ENCODE measurements around the gene GID8. TPM values are rescaled to one million over a fixed set of nuclear protein-coding genes. Genes with fewer than 3 reads are reported as not detected.
"Not testable (repeated sequence)": the region's sequence is repeated elsewhere in the genome, so short reads cannot be mapped to it uniquely, and the experiment has no call there.

Gene GID8
- total and polyA plus RNA-seq, 4 donors, result 8.9 to 23.7 (median 18.5) TPM

DNA sequence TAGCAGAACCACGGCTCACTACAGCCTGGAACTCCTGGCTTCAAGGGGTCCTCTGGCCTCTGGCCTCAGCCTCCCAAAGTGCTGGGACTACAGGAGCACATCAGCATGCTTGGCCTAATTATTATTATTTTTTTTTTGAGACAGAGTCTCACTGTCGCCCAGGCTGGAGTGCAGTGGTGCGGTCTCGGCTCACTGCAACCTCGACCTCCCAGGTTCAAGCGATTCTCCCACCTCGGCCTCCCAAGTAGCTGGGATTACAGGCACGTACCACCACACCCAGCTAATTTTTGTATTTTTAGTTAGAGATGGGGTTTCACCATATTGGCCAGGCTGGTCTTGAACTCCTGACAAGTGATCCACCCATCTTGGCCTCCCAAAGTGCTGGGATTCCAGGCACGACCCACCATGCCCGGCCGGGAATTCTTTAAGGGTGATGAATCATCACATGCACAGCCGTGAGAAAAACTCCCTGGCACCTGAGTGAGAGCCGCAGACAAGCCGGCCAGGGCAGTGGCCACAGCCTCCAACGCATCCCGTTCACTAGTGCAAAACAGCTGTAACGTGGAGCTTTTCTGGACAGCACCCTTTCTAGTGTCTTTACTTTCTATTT, 14.8 kb upstream of the GID8 start:
- not testable (repeated sequence) for ATAC-seq (ENCODE audit: low FRiP score)
- peak; percentile 66 to 78 for DNase-seq
- WGBS, 2 donors, result 40 to 42% methylated on average over 17 of the region's 17 CpGs

DNA sequence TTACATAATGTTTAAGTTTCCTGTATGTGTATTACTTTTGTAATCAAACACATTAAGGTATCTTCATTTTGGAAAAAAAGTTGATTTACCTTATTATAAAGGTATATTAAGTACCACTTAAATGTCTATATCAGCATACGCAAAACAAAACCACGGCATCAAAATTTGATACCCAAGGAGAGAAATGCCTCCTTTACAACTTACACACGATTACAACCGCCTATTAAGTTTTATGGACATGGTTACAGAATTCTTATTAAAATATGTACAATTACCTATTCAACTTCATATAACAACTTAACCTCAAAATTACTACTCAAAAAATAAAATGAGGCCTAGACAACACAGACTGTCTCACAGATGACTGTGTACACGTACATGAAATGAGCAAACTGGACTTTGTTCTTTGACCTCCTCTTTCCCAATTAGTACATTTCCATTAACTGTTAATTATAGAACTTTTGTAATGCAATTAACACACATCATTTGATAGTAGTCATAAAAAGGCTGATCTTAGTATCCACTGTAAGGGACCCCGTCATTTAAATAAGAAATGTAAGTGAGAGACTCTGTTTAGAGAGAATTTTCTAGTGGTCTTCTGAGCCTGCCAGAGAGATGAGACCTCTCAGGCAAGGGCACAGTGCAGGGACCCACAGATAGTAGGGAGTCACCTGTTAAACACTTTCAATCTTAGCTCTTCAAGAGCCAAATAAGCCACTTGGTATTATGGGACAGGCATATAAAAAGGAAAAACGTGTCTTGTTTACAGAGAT, 14.1 kb upstream of the GID8 start:
- no peaks in the 10 kb centered on the region for H3K9me3 ChIP-seq (ENCODE audit: control insufficient read depth, low read length)
- H3K36me3 ChIP-seq (ENCODE audit: control insufficient read depth in 1 of 2, insufficient read depth in 2 of 2, low read length in 1 of 2), result no peaks in the 10 kb centered on the region
- no peak overlapping the region for H3K4me3 ChIP-seq (ENCODE audit: low read length in 2 of 2)
- ATAC-seq (ENCODE audit: low FRiP score) (no peak), DNase-seq (no peak)
- intact Hi-C loops (cut with DNase I), result no loop called here
- no peak overlapping the region for H3K27ac ChIP-seq (ENCODE audit: low read depth in 1 of 2, low read length in 2 of 2)
- 45 to 46% methylated on average over 7 of the region's 7 CpGs for WGBS, 2 donors
- H3K27me3 ChIP-seq (ENCODE audit: control insufficient read depth in 1 of 2, insufficient read depth in 2 of 2, low read length in 1 of 2), result no peaks in the 10 kb centered on the region
- peaks cover 0 to 1% of the 10 kb centered on the region in 2 donors for H3K4me1 ChIP-seq (ENCODE audit: control insufficient read depth in 1 of 2, insufficient read depth in 2 of 2, low read length in 2 of 2)

More for the DNA sequence above, 14.8 kb upstream of the GID8 start:
- H3K36me3 ChIP-seq (ENCODE audit: control insufficient read depth in 1 of 2, insufficient read depth in 2 of 2, low read length in 1 of 2); H3K4me1 ChIP-seq (ENCODE audit: control insufficient read depth in 1 of 2, insufficient read depth in 2 of 2, low read length in 2 of 2); H3K27me3 ChIP-seq (ENCODE audit: control insufficient read depth in 1 of 2, insufficient read depth in 2 of 2, low read length in 1 of 2); H3K4me3 ChIP-seq (ENCODE audit: low read length in 2 of 2); intact Hi-C loops (cut with DNase I); H3K9me3 ChIP-seq (ENCODE audit: control insufficient read depth, low read length): not testable (repeated sequence)
- H3K27ac ChIP-seq (ENCODE audit: low read depth in 1 of 2, low read length in 2 of 2), result peak overlapping the region; percentile 0 to 34

DNA sequence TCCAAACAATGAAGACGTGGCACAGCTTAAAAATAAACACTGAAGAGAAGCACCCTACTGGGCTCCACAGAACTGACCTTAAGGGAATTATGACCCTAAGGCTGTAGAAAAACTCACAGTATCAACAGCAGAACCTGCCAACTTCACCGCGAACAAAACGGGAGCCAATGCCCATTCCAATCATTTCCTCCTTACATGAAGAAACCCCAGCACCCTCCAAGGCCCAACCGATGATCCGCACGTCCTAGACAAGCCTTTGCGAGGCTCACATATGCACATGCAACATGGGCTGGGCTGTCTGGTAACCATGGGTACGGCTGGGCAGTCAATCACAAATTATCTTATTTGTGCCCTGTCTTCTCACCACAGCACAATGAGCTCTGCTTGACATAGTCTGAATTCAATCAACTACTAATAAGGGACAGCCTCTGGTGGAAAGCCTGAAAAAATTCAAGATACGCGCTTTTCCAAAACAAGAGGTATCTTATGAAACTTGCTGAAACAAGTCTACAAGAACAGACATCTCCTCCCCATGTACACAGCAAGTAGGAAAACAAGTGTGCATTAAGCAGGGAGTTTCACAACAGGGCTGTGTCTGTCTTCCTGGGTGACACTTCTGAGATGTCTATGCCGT, 13.4 kb upstream of the GID8 start:
- no peak for ATAC-seq (ENCODE audit: low FRiP score)
- intact Hi-C loops (cut with DNase I), result no loop called here
- Histone ChIP-seq H3K4me1 (ENCODE audit: control insufficient read depth in 1 of 2, insufficient read depth in 2 of 2, low read length in 2 of 2) (peaks cover 0 to 1% of the 10 kb centered on the region in 2 donors), H3K27me3 (ENCODE audit: control insufficient read depth in 1 of 2, insufficient read depth in 2 of 2, low read length in 1 of 2) (no peaks in the 10 kb centered on the region), H3K4me3 (ENCODE audit: low read length in 2 of 2) (peak overlapping the region; percentile 6 to 94), H3K36me3 (ENCODE audit: control insufficient read depth in 1 of 2, insufficient read depth in 2 of 2, low read length in 1 of 2) (no peaks in the 10 kb centered on the region), H3K9me3 (ENCODE audit: control insufficient read depth, low read length) (no peaks in the 10 kb centered on the region), H3K27ac (ENCODE audit: low read depth in 1 of 2, low read length in 2 of 2) (peak overlapping the region; percentile 6 to 47)
- DNase-seq, result peak in 1 of 2 donors; percentile 6
- 17 to 18% methylated on average over 12 of the region's 12 CpGs for WGBS, 2 donors

DNA sequence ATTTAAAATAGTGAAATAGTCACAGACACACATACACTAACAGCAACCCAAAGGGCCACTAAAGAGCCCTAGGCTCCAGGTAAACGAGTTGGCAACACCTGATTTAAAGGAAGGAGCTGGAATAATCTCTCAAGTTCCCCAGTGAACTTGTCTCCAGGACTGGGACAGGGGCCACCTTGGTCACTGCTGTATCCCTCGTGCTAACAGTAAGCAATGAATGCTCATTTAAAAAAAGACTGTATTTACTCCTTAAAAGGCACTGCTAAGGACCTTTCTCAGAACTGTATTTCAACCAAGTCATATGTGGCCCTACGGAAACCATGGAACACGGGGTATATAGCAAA, 12.9 kb upstream of the GID8 start:
- intact Hi-C loops (cut with DNase I), result no loop called here
- Histone ChIP-seq H3K4me1 (ENCODE audit: control insufficient read depth in 1 of 2, insufficient read depth in 2 of 2, low read length in 2 of 2) (peaks cover 0 to 1% of the 10 kb centered on the region in 2 donors), H3K36me3 (ENCODE audit: control insufficient read depth in 1 of 2, insufficient read depth in 2 of 2, low read length in 1 of 2) (no peaks in the 10 kb centered on the region), H3K9me3 (ENCODE audit: control insufficient read depth, low read length) (no peaks in the 10 kb centered on the region), H3K27ac (ENCODE audit: low read depth in 1 of 2, low read length in 2 of 2) (peak overlapping the region; percentile 6 to 35), H3K27me3 (ENCODE audit: control insufficient read depth in 1 of 2, insufficient read depth in 2 of 2, low read length in 1 of 2) (no peaks in the 10 kb centered on the region), H3K4me3 (ENCODE audit: low read length in 2 of 2) (peak overlapping the region; percentile 6 to 94)
- ATAC-seq (ENCODE audit: low FRiP score), result no peak
- peak in 1 of 2 donors; percentile 13 for DNase-seq
- WGBS, 2 donors, result 0 to 1% methylated on average over 4 of the region's 4 CpGs

DNA sequence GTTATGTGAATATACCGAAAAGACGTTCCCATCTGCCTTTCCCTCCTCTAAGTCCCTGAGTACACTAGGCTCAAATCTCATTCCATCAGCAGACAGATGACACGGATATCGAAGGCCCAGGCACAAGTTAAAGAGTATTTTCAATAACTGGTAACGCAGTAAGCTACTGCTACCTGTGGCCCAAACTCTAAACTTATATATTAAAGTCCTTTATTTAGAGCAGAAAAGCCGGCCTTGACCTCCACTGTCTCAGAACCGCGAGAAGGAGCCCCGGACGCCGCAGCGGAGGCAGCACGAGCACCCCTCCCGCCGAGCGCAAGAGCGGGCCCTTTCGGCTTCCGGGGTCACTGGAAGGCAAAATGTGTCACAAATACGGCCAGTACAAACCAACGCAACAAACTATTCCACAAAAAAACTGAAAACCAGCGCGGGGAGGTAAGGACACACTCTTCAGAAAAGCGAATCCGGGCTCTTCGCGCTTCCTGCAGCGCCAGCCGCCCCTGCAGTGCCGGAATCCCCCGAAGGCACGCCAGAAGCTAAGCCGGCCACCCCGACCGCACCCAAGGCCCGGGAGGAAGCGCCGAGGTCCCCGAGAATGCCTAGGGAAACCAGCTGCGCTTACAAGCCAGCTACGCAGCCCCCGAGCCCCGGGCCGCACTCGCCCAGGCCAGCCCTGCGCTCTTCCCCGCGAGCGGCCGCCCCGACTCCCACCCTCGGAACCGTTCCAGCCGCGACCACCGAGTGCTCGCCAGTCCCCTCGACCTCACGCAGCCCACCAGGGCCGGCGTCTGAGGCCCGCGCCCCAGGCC, 12.3 kb upstream of the GID8 start:
- Histone ChIP-seq H3K27ac (ENCODE audit: low read depth in 1 of 2, low read length in 2 of 2) (peak overlapping the region; percentile 35 to 98), H3K4me3 (ENCODE audit: low read length in 2 of 2) (peak overlapping the region; percentile 6 to 94), H3K36me3 (ENCODE audit: control insufficient read depth in 1 of 2, insufficient read depth in 2 of 2, low read length in 1 of 2) (no peaks in the 10 kb centered on the region), H3K9me3 (ENCODE audit: control insufficient read depth, low read length) (no peaks in the 10 kb centered on the region), H3K4me1 (ENCODE audit: control insufficient read depth in 1 of 2, insufficient read depth in 2 of 2, low read length in 2 of 2) (peaks cover 0 to 1% of the 10 kb centered on the region in 2 donors), H3K27me3 (ENCODE audit: control insufficient read depth in 1 of 2, insufficient read depth in 2 of 2, low read length in 1 of 2) (no peaks in the 10 kb centered on the region)
- 0% methylated on average over 56 to 63 of the region's 63 CpGs for WGBS, 2 donors
- intact Hi-C loops (cut with DNase I), result no loop called here
- peak; percentile 42 for ATAC-seq (ENCODE audit: low FRiP score)
- peak in 1 of 2 donors; percentile 79 for DNase-seq

DNA sequence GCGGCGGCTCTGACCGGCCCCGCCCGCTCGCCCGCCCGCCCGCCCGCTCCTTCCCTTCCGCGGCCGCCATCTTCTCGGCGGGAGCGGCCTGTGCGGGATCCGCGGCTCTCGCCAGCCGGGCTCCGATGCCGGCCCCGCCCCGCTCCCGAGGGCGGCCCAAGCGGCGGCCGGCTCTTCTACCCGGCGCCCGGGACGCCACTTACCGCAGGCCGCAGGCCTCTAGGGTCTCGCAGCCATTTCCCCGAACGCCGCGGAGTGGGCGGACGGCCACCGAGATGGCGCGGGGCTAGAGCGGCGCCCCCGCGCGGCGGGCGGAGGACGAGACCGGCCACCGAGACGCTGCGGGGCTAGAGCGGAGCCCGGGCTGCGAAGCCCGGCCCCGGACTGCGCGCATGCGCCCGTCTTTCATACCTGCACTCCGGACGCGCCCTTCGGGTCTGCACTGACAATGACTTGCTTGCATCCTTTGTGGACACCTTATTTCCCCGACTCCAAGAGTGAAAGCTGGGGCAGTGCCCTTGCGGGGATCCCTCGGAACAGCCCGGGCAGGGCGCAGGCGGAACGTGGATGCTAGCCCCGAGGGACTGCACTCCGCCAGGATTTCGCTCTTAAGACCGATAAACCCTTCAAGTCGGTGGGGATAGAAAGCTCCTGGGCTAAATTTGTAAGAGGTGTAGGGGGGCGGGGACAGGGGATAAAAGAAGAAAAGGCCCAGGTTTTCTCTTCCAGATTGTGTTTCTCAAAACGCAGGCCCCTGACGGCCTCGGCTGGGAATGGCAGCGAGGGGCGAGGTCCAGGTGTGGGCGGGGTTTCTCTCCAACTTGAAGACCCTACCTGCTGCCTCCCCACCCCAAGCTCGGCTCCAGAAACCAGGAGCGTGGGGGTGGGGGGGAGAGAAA, 11.5 kb upstream of the GID8 start, which contains the start of gene DIDO1:
TSS of gene DIDO1 (minus strand) at position 277 of the 899 bp plus-strand sequence.
- intact Hi-C loops (cut with DNase I), result no loop called here
- Histone ChIP-seq H3K9me3 (ENCODE audit: control insufficient read depth, low read length) (no peaks in the 10 kb centered on the region), H3K27ac (ENCODE audit: low read depth in 1 of 2, low read length in 2 of 2) (peak within 1 kb of the TSS; percentile 59 to 98), H3K4me1 (ENCODE audit: control insufficient read depth in 1 of 2, insufficient read depth in 2 of 2, low read length in 2 of 2) (peaks cover 0 to 1% of the 10 kb centered on the region in 2 donors), H3K36me3 (ENCODE audit: control insufficient read depth in 1 of 2, insufficient read depth in 2 of 2, low read length in 1 of 2) (no peaks in the 10 kb centered on the region), H3K4me3 (ENCODE audit: low read length in 2 of 2) (peak within 1 kb of the TSS; percentile 6 to 94), H3K27me3 (ENCODE audit: control insufficient read depth in 1 of 2, insufficient read depth in 2 of 2, low read length in 1 of 2) (no peaks in the 10 kb centered on the region)
- DNase-seq, result peak; percentile 89 to 97
- peak; percentile 93 for ATAC-seq (ENCODE audit: low FRiP score)
- 1% methylated on average over 63 to 92 of the region's 92 CpGs for WGBS, 2 donors

DNA sequence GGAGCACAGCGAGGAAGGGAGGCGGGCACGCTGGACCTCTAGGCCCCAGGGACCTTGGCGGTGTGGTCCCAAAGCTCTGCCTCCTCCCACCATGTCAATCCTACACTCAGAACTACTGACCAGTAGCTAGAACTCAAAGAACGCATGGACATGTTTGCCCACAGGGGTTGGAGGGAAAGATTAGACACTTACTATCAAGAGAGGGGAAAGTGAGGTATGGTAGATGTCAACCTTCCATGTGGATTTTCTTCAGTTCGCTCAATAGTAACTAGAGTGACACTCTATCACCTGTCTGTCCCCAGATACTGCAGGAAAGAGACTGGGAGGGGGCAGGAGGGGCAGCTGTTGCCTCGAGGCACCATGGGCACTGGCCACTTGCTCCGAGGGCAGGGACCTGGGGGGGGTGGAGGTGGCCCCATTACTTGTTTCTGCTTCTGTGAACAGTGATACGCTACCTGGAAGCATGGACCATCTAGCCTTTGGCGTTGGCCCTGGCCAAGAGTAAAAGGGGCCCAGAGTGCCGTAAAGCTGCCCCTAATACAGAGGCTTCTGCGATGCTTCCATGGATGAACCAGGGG, 10.7 kb upstream of the GID8 start:
- peaks cover 0 to 1% of the 10 kb centered on the region in 2 donors for H3K4me1 ChIP-seq (ENCODE audit: control insufficient read depth in 1 of 2, insufficient read depth in 2 of 2, low read length in 2 of 2)
- intact Hi-C loops (cut with DNase I), result no loop called here
- peak in 1 of 2 donors; percentile 59 for DNase-seq

More for the DNA sequence above, 10.7 kb upstream of the GID8 start:
- 59 to 70% methylated on average over 12 of the region's 12 CpGs for WGBS, 2 donors
- ATAC-seq (ENCODE audit: low FRiP score), result no peak
- Histone ChIP-seq H3K36me3 (ENCODE audit: control insufficient read depth in 1 of 2, insufficient read depth in 2 of 2, low read length in 1 of 2) (no peaks in the 10 kb centered on the region), H3K9me3 (ENCODE audit: control insufficient read depth, low read length) (no peaks in the 10 kb centered on the region), H3K4me3 (ENCODE audit: low read length in 2 of 2) (peak overlapping the region; percentile 6 to 94), H3K27me3 (ENCODE audit: control insufficient read depth in 1 of 2, insufficient read depth in 2 of 2, low read length in 1 of 2) (no peaks in the 10 kb centered on the region), H3K27ac (ENCODE audit: low read depth in 1 of 2, low read length in 2 of 2) (peak overlapping the region in 1 of 2 donors; percentile 59)
